Embryonic facial prominence (tissue), 1 donor: Measurements from ENCODE around the gene BLCAP.

Experiments used
- DNase-seq: peaks from one replicate; pipeline ENCODE4 v3.0.0-alpha.2; 2016; ENCODE audit errors: extremely low spot score

The BLCAP gene

DNA sequence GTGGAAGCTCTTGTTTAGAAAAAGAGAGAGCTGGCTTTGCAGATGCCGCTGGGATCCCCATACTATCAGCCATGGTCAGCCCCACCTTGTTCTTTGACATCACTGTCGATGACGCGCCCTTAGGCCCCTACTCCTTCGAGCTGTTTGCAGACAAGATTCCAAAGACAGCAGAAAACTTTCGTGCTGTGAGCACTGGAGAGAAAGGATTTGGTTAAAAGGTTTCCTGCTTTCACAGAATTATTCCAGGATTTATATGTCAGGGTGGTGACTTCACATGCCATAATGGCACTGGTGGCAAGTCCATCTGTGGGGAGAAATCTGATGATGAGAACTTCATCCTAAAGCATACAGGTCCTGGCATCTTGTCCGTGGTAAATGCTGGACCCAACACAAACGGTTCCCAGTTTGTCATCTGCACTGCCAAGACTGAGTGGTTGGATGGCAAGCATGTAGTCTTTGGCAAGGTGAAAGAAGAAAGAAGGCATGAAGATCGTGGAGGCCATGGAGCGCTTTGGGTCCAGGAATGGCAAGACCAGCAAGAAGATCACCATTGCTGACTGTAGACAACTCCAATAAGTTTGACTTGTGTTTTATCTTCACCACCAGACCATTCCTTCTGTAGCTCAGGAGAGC lies 2.4 kb upstream of the BLCAP start:
- no peak for DNase-seq

- no peak for DNase-seq
These were observed 1.7 kb upstream of the BLCAP start for GRCh38 chr20:37529214-37529967.

- no peak for DNase-seq
These were observed 954 bp upstream of the BLCAP start for GRCh38 chr20:37528446-37529213.

- no peak for DNase-seq
These were observed 638 bp downstream of the BLCAP start for GRCh38 chr20:37526839-37527637.

- DNase-seq, result no peak
These were observed 1.3 kb downstream of the BLCAP start for GRCh38 chr20:37526238-37526838.

- DNase-seq, result no peak
These were observed 1.9 kb downstream of the BLCAP start for GRCh38 chr20:37525810-37526209.

DNA sequence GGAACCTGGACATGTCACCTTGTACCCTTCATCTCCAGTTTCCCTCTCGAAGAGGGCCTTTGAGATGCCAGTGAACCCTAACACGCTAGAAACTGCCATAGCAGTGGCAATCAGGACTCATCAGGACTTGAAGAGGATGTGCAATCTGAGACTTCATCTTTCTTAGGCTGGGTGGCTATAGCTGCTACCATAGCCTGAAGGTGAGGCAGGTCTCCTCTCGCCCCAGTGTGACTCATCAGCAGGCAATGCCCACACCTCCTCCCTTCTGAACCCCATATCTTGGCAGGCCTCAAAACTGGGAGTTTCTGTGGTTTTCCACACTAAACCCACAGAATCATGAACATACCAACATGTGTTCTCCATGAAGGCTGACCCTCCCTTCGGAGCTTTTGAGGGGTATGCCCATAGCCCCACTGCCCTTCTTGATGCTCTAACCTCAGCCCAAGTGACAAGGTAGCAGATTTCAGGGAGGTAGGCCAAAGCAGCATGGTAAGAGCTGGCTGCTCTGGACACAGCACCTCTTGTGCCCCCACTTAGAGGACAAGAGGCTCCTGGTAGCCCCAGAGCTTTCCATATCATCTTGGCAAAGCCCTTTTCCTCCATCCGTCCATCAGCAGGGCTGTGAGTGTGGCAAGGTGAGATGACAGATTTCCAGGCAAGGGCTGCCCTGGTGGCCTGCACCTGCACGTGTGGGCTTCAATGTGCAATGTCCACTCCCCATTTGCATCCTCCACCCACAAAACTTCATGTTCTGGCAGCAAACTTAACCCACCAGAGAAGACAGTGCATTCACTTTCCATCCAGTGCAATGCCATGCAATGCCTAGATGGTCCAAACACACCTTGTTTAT lies 2.6 kb downstream of the BLCAP start:
- no peak for DNase-seq

DNA sequence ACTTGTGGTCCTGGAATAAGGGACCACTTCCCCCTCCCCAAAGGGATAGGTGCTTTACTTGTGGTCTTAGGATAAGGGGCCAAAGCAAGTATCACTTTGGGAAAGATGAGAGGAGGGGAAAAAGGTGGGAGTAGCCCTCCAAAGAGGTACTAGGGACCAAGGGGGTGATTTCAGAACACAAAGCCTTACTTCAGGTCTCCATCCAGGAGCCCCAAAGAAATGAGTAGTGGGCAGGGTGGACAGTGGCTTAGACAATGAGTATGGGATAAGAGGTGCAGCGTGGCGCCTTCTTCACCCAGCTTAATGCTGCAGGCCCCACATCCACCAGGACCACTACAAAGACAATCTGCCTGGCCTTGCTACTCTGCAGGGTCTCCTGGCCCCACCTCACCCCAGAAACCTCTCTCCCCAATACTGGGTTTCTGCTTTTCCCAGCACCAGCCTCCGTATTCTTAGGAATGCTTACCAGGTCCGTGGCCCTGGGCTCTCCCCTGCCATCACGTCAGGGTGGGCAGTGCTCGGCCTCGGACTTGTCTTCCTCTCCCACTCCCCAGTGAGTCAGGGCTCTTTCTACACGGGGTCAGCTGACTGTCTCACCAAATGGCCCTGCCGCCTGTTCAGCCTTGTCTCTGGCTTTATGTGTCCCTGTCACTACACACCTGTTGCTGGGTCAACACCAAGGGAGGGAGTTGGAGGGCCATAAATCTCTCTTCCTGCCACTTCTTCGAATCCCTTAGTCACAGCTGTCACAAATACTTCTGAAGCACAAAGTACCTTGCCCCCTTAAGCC lies 3.6 kb downstream of the BLCAP start:
- DNase-seq, result no peak

- no peak for DNase-seq
These were observed 4.7 kb downstream of the BLCAP start for GRCh38 chr20:37523012-37523391.

GRCh38 chr20:37522260-37523011 lies 5.2 kb downstream of the BLCAP start:
- DNase-seq, result no peak

- no peak for DNase-seq
These were observed 6.5 kb downstream of the BLCAP start, which contains the start of gene NNAT for GRCh38 chr20:37521061-37521771. Gene NNAT (plus strand): TSS chr20:37521250. CDS start chr20:37521332, 82 bp downstream.

- no peak for DNase-seq
These were observed 7.2 kb downstream of the BLCAP start for GRCh38 chr20:37520419-37520955.

- no peak for DNase-seq
These were observed 7.9 kb downstream of the BLCAP start for GRCh38 chr20:37519508-37520418.

- DNase-seq, result no peak
These were observed 8.8 kb downstream of the BLCAP start for GRCh38 chr20:37518606-37519507.

DNA sequence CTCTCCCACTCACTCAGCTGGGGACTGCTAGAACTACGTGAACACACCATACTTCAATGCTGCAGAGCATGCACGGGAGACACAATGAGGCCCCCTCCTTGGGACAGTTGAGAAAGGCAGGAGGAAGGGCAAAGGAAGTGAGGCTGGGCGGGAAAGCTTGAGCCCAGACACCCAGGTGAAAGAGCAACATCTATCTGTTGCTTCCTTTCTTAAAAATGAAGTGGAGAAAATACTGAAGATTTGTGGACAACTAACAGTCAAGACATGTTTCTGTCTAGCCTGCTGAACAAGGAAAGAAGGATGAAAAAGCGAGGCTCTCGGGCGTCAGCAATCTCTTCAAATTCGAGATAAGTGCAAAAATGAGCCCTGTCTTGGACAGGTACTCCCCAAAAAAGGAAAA lies 9.6 kb downstream of the BLCAP start:
- DNase-seq, result no peak
